T-helper 1 cell (primary cell): ENCODE data around the gene GREB1.

Experiments
- DNase-seq, 5 donors: peaks; one replicate each; pipeline ENCODE4 v3.0.0-alpha.2; 2012 to 2020

The GREB1 gene

GRCh38 chr2:11559786-11560155 lies 25.9 kb downstream of the GREB1 start:
- no peak for DNase-seq

GRCh38 chr2:11560806-11561205 lies 27.0 kb downstream of the GREB1 start:
- no peak for DNase-seq

- no peak for DNase-seq
Observed at GRCh38 chr2:11562011-11562410, 28.2 kb downstream of the GREB1 start.

- DNase-seq: no peak
Observed at GRCh38 chr2:11562476-11562875, 28.6 kb downstream of the GREB1 start.

- no peak for DNase-seq
Observed at GRCh38 chr2:11563784-11564666, 30.2 kb downstream of the GREB1 start.

- no peak for DNase-seq
Observed at GRCh38 chr2:11564816-11565567, 31.1 kb downstream of the GREB1 start.

- no peak for DNase-seq
Observed at GRCh38 chr2:11566383-11566782, 32.5 kb downstream of the GREB1 start.

GRCh38 chr2:11567631-11568031 lies 33.8 kb downstream of the GREB1 start:
- DNase-seq: no peak

GRCh38 chr2:11568436-11568835 lies 34.6 kb downstream of the GREB1 start:
- DNase-seq: no peak

GRCh38 chr2:11569636-11570035 lies 35.8 kb downstream of the GREB1 start:
- DNase-seq: no peak

- no peak for DNase-seq
Observed at GRCh38 chr2:11571170-11571569, 37.3 kb downstream of the GREB1 start.

GRCh38 chr2:11572996-11573395 lies 39.2 kb downstream of the GREB1 start:
- no peak for DNase-seq

GRCh38 chr2:11573418-11574175 lies 39.8 kb downstream of the GREB1 start:
- DNase-seq: no peak

- DNase-seq: no peak
Observed at GRCh38 chr2:11574176-11575046, 40.6 kb downstream of the GREB1 start.

GRCh38 chr2:11576398-11576797 lies 42.6 kb downstream of the GREB1 start:
- no peak for DNase-seq

- DNase-seq: no peak
Observed at GRCh38 chr2:11577101-11577883, 43.4 kb downstream of the GREB1 start.

GRCh38 chr2:11578081-11578948 lies 44.5 kb downstream of the GREB1 start:
- DNase-seq: no peak

GRCh38 chr2:11578986-11579774 lies 45.3 kb downstream of the GREB1 start:
- DNase-seq: no peak

GRCh38 chr2:11579867-11580659 lies 46.2 kb downstream of the GREB1 start:
- no peak for DNase-seq
